ENCODE results near the gene SMIM30. TPM values are rescaled to one million over a fixed set of nuclear protein-coding genes. Genes with fewer than 3 reads are reported as not detected.

The SMIM30 gene
- total and polyA plus RNA-seq, 2 of the 8 experiments (the other 6 are each of a cell fraction or from before 2014, with no cell fraction given) = 35.2 to 49.7 TPM

DNA sequence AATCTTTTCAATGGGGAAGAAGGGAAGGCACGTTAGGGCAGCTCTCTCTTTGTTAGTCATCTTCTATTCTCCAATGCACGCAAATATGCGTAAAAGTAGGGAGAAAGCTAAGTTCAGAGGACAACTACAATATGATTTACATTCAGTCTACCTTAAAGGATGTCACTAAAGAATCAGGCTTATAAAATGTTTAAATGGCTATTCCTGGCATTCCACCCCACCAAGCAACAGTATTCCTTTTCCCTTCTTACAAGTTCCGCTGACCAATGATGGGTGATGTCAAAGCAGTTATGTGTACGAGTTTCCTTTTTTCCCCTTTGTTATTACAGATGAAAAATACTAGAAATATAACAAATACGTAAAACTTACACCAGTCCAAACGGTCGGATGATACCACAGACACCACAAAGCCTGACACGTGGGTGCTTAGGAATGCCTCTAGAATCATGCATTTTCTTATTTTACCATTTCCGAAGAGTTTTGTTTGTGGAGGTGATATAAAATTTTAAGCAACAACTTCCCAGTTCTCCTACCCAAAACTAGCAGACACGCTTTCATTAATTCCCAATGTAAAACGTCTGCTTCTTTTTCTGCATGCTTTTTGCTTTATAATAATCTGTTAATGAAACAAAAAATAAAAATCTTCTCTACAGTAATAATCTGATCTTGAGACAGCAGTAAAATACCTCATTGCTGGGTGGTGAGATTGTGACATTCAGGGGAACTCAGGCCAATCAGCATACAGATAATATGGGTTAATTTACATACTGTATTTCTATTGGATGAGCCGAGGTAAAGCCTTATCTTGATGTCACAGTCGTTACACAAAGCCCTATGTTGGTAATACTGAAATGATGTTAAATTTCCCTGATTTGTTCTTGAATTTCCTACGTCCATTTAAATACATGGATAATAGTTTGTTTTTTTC is 31.0 kb downstream of the SMIM30 start:
- ChIA-PET POLR2A (ENCODE audit: partially characterized antibody) (interaction anchor here (1.2 kb wide), 1 partner anchor 11 kb away, joined by 3 read pairs; no protein-coding TSS in a partner anchor), CTCF (ENCODE audit: partially characterized antibody) (no interaction called here)
- Histone ChIP-seq H2BK5ac (ENCODE audit: low read depth, low read length) (no peak overlapping the region), H3K9me3 (ENCODE audit: insufficient read depth in 2 of 2, low read depth in 1 of 2, low read length in 1 of 2) (no peaks in the 10 kb centered on the region), H2BK15ac (ENCODE audit: low read length) (no peak overlapping the region), H3K4me1 (replicated peaks in 1 of 4; ENCODE audit: control insufficient read depth in 3 of 4, insufficient read depth in 4 of 4, low read length in 3 of 4) (peaks cover 0 to 9% (median 4%) of the 10 kb centered on the region in 4 experiments; a peak in 4 of 7 replicates), H2BK20ac (ENCODE audit: low read length) (no peak overlapping the region), H4K5ac (ENCODE audit: insufficient read length, low read depth, low read length) (no peak overlapping the region), H3K18ac (ENCODE audit: extremely low read depth, low read length) (no peak overlapping the region), H3K36me3 (ENCODE audit: control insufficient read depth in 2 of 4, insufficient read depth in 4 of 4, low read length in 3 of 4) (no peaks in the 10 kb centered on the region), H2BK12ac (ENCODE audit: low read depth, low read length) (no peak overlapping the region), H3K79me1 (ENCODE audit: low read depth, low read length) (no peaks in the 10 kb centered on the region), H3K4ac (replicated peaks; ENCODE audit: insufficient read length, low read depth, low read length) (no peak overlapping the region), H3K56ac (replicated peaks; ENCODE audit: insufficient read length, low read depth, low read length) (no peak overlapping the region), H3K14ac (ENCODE audit: insufficient read length) (no peak overlapping the region), H3K79me2 (ENCODE audit: control insufficient read depth in 1 of 2, insufficient read depth in 2 of 2, low read length in 2 of 2) (no peaks in the 10 kb centered on the region), H3K27ac (ENCODE audit: low read depth, low read length) (no peak overlapping the region), H4K8ac (ENCODE audit: extremely low read depth, insufficient read depth, low read length) (no peak overlapping the region), H3K4me3 (ENCODE audit: extremely low read depth in 1 of 4, insufficient read depth in 2 of 4, low read depth in 3 of 4, low read length in 4 of 4) (peak overlapping the region in 1 of 4 experiments; percentile 73; a peak in 3 of 8 replicates), H3K27me3 (replicated peaks in 1 of 4; ENCODE audit: control insufficient read depth in 3 of 4, extremely low read depth in 1 of 4, insufficient read depth in 3 of 4, low read length in 3 of 4) (peaks cover 6 to 26% (median 16%) of the 10 kb centered on the region in 4 experiments; a peak in 5 of 7 replicates), H2AFZ (ENCODE audit: low read length) (no peak overlapping the region), H4K20me1 (replicated peaks in 1 of 2; ENCODE audit: control insufficient read depth in 1 of 2, insufficient read depth in 2 of 2, low read length in 2 of 2) (peaks cover 0 to 2% of the 10 kb centered on the region in 2 experiments), H2BK120ac (replicated peaks; ENCODE audit: low read depth, low read length) (no peak overlapping the region), H2AK5ac (ENCODE audit: low read depth, low read length) (no peak overlapping the region), H3K23ac (ENCODE audit: insufficient read length) (no peak overlapping the region), H4K91ac (replicated peaks; ENCODE audit: insufficient read length, low read length) (no peak overlapping the region), H3K23me2 (ENCODE audit: low read depth, low read length) (peaks cover 2% of the 10 kb centered on the region; the same call in 1 of the 2 replicates), H3K4me2 (ENCODE audit: insufficient read depth in 1 of 2, low read depth in 2 of 2, low read length in 2 of 2) (peak overlapping the region; percentile 73 to 96), H3K9ac (replicated peaks in 1 of 4; ENCODE audit: extremely low read depth in 1 of 4, low read depth in 3 of 4, low read length in 3 of 4) (no peak overlapping the region)
- 58% methylated on average over 15 of the region's 15 CpGs; no CpG with 5 or more reads in 1 of the 2 experiments for WGBS, 2 experiments (ENCODE audit: extremely low coverage in 1 of 2, insufficient coverage in 1 of 2, insufficient read length in 1 of 2, insufficient replicate concordance in 2 of 2, low coverage in 1 of 2, low lambda C conversion rate in 2 of 2, missing lambda C conversion rate in 1 of 2)
- TF ChIP-seq SP1 (IDR thresholded peaks at IDR 0.05; ENCODE audit: low read depth, low read length) = 0 out of 2 replicates have a peak, but pooled peaks have one; percentile 11
- TF ChIP-seq EGR1 (IDR thresholded peaks at IDR 0.05; ENCODE audit: borderline replicate concordance, low read depth, low read length) = no peak
- no peak for DNase-seq (ENCODE audit: low read depth in 1 of 2, low spot score in 2 of 2)
- peak; percentile 60 for FAIRE-seq

All from H1 (cell line).